Measurements from ENCODE around the gene KLK15.

Gene KLK15

GRCh38 chr19:50854636-50855410, 21.4 kb upstream of the KLK15 start, which contains the start of gene KLK3:
KLK3 (plus strand) TSS chr19:50854915; CDS start chr19:50854956, 41 bp downstream.
- no peaks in the 10 kb centered on the region for H3K79me2 ChIP-seq (ENCODE audit: control insufficient read depth, insufficient read depth, low read length, poor library complexity)
- no peak within 1 kb of the TSS for H3K4me2 ChIP-seq (ENCODE audit: low read length)
- H3K27me3 ChIP-seq (ENCODE audit: insufficient read depth, low read length), result no peaks in the 10 kb centered on the region
- no peak within 1 kb of the TSS for H4K91ac ChIP-seq (ENCODE audit: low read depth, low read length)
- no peak within 1 kb of the TSS for H2AFZ ChIP-seq (ENCODE audit: insufficient read depth, low read length, poor library complexity)
- H3K27ac ChIP-seq (ENCODE audit: low read depth, low read length), result no peak within 1 kb of the TSS
- no peaks in the 10 kb centered on the region for H3K79me1 ChIP-seq (ENCODE audit: low read length)
- no peak within 1 kb of the TSS for H2AK5ac ChIP-seq (ENCODE audit: low read length)
- H2BK5ac ChIP-seq (ENCODE audit: low read depth, low read length, poor library complexity), result no peak within 1 kb of the TSS
- no peaks in the 10 kb centered on the region for H3K36me3 ChIP-seq (ENCODE audit: control insufficient read depth in 1 of 2, insufficient read depth in 2 of 2, low read length in 2 of 2)
- no peak for DNase-seq
- no peaks in the 10 kb centered on the region for H3K4me1 ChIP-seq (ENCODE audit: control insufficient read depth in 1 of 2, insufficient read depth in 2 of 2, low read length in 2 of 2)
- H3K9me3 ChIP-seq (ENCODE audit: insufficient read depth, low read depth, low read length), result peaks cover 3% of the 10 kb centered on the region
- H4K12ac ChIP-seq (ENCODE audit: low read depth, low read length), result no peak within 1 kb of the TSS
- no peak within 1 kb of the TSS for H2BK120ac ChIP-seq (ENCODE audit: insufficient read depth, low read length, poor library complexity)
- no peak within 1 kb of the TSS for H3K14ac ChIP-seq (ENCODE audit: low read length)
- no peak within 1 kb of the TSS for H3K18ac ChIP-seq (ENCODE audit: low read length)
- H3K4me3 ChIP-seq (ENCODE audit: low read depth, low read length), result no peak within 1 kb of the TSS
- no peak within 1 kb of the TSS for H3K4ac ChIP-seq (ENCODE audit: low read depth, low read length)
- H3K9ac ChIP-seq (ENCODE audit: low read length), result no peak within 1 kb of the TSS
- H2BK12ac ChIP-seq (ENCODE audit: low read length), result no peak within 1 kb of the TSS
- no peak within 1 kb of the TSS for H4K8ac ChIP-seq (ENCODE audit: low read depth, low read length)
- no peak within 1 kb of the TSS for H3K23ac ChIP-seq (ENCODE audit: low read length)
- no CpG with 5 or more reads among the region's 9 CpGs for WGBS (ENCODE audit: extremely low coverage, insufficient coverage, insufficient read length)

- no peak overlapping the region for H4K12ac ChIP-seq (ENCODE audit: low read depth, low read length)
- no peaks in the 10 kb centered on the region for H3K27me3 ChIP-seq (ENCODE audit: insufficient read depth, low read length)
- no peak overlapping the region for H4K8ac ChIP-seq (ENCODE audit: low read depth, low read length)
- no peak overlapping the region for H3K23ac ChIP-seq (ENCODE audit: low read length)
- no peaks in the 10 kb centered on the region for H3K4me1 ChIP-seq (ENCODE audit: control insufficient read depth in 1 of 2, insufficient read depth in 2 of 2, low read length in 2 of 2)
- WGBS (ENCODE audit: extremely low coverage, insufficient coverage, insufficient read length), result no CpG with 5 or more reads among the region's 4 CpGs
- no peak overlapping the region for H2BK12ac ChIP-seq (ENCODE audit: low read length)
- no peak overlapping the region for H2BK5ac ChIP-seq (ENCODE audit: low read depth, low read length, poor library complexity)
- no peak overlapping the region for H3K4me2 ChIP-seq (ENCODE audit: low read length)
- H3K9ac ChIP-seq (ENCODE audit: low read length), result no peak overlapping the region
- H3K79me1 ChIP-seq (ENCODE audit: low read length), result no peaks in the 10 kb centered on the region
- no peak overlapping the region for H3K4me3 ChIP-seq (ENCODE audit: low read depth, low read length)
- no peak overlapping the region for H2BK120ac ChIP-seq (ENCODE audit: insufficient read depth, low read length, poor library complexity)
- no peaks in the 10 kb centered on the region for H3K36me3 ChIP-seq (ENCODE audit: control insufficient read depth in 1 of 2, insufficient read depth in 2 of 2, low read length in 2 of 2)
- no peak overlapping the region for H3K14ac ChIP-seq (ENCODE audit: low read length)
- H3K9me3 ChIP-seq (ENCODE audit: insufficient read depth, low read depth, low read length), result peaks cover 1% of the 10 kb centered on the region
- no peak overlapping the region for H2AFZ ChIP-seq (ENCODE audit: insufficient read depth, low read length, poor library complexity)
- no peak overlapping the region for H3K18ac ChIP-seq (ENCODE audit: low read length)
- H3K4ac ChIP-seq (ENCODE audit: low read depth, low read length), result no peak overlapping the region
- no peak overlapping the region for H3K27ac ChIP-seq (ENCODE audit: low read depth, low read length)
- H2AK5ac ChIP-seq (ENCODE audit: low read length), result no peak overlapping the region
- no peak overlapping the region for H4K91ac ChIP-seq (ENCODE audit: low read depth, low read length)
- no peaks in the 10 kb centered on the region for H3K79me2 ChIP-seq (ENCODE audit: control insufficient read depth, insufficient read depth, low read length, poor library complexity)
- no peak for DNase-seq
Measured at GRCh38 chr19:50851620-50852019, 18.2 kb upstream of the KLK15 start.

GRCh38 chr19:50850738-50851137, 17.4 kb upstream of the KLK15 start:
- H2BK5ac ChIP-seq (ENCODE audit: low read depth, low read length, poor library complexity), result no peak overlapping the region
- no peak overlapping the region for H4K91ac ChIP-seq (ENCODE audit: low read depth, low read length)
- no peaks in the 10 kb centered on the region for H3K36me3 ChIP-seq (ENCODE audit: control insufficient read depth in 1 of 2, insufficient read depth in 2 of 2, low read length in 2 of 2)
- H2BK12ac ChIP-seq (ENCODE audit: low read length), result no peak overlapping the region
- H4K8ac ChIP-seq (ENCODE audit: low read depth, low read length), result no peak overlapping the region
- no peak overlapping the region for H3K4ac ChIP-seq (ENCODE audit: low read depth, low read length)
- no peak overlapping the region for H3K27ac ChIP-seq (ENCODE audit: low read depth, low read length)
- H3K9me3 ChIP-seq (ENCODE audit: insufficient read depth, low read depth, low read length), result peaks cover 1% of the 10 kb centered on the region
- H3K4me3 ChIP-seq (ENCODE audit: low read depth, low read length), result no peak overlapping the region
- H4K12ac ChIP-seq (ENCODE audit: low read depth, low read length), result no peak overlapping the region
- no peak overlapping the region for H2BK120ac ChIP-seq (ENCODE audit: insufficient read depth, low read length, poor library complexity)
- no peaks in the 10 kb centered on the region for H3K79me1 ChIP-seq (ENCODE audit: low read length)
- H3K27me3 ChIP-seq (ENCODE audit: insufficient read depth, low read length), result no peaks in the 10 kb centered on the region
- H3K4me1 ChIP-seq (ENCODE audit: control insufficient read depth in 1 of 2, insufficient read depth in 2 of 2, low read length in 2 of 2), result no peaks in the 10 kb centered on the region
- H3K18ac ChIP-seq (ENCODE audit: low read length), result no peak overlapping the region
- H3K4me2 ChIP-seq (ENCODE audit: low read length), result no peak overlapping the region
- H2AK5ac ChIP-seq (ENCODE audit: low read length), result no peak overlapping the region
- H2AFZ ChIP-seq (ENCODE audit: insufficient read depth, low read length, poor library complexity), result no peak overlapping the region
- H3K9ac ChIP-seq (ENCODE audit: low read length), result no peak overlapping the region
- H3K79me2 ChIP-seq (ENCODE audit: control insufficient read depth, insufficient read depth, low read length, poor library complexity), result no peaks in the 10 kb centered on the region
- DNase-seq, result no peak
- no peak overlapping the region for H3K14ac ChIP-seq (ENCODE audit: low read length)
- no CpG with 5 or more reads among the region's 3 CpGs for WGBS (ENCODE audit: extremely low coverage, insufficient coverage, insufficient read length)
- H3K23ac ChIP-seq (ENCODE audit: low read length), result no peak overlapping the region

- Histone ChIP-seq H3K79me1 (ENCODE audit: low read length) (no peaks in the 10 kb centered on the region), H3K4me3 (ENCODE audit: low read depth, low read length) (no peak overlapping the region), H2BK5ac (ENCODE audit: low read depth, low read length, poor library complexity) (no peak overlapping the region), H3K18ac (ENCODE audit: low read length) (no peak overlapping the region), H2BK12ac (ENCODE audit: low read length) (no peak overlapping the region), H3K9ac (ENCODE audit: low read length) (no peak overlapping the region), H3K27me3 (ENCODE audit: insufficient read depth, low read length) (no peaks in the 10 kb centered on the region), H4K91ac (ENCODE audit: low read depth, low read length) (no peak overlapping the region), H3K4me1 (ENCODE audit: control insufficient read depth in 1 of 2, insufficient read depth in 2 of 2, low read length in 2 of 2) (no peaks in the 10 kb centered on the region), H4K12ac (ENCODE audit: low read depth, low read length) (no peak overlapping the region), H3K4me2 (ENCODE audit: low read length) (no peak overlapping the region), H3K79me2 (ENCODE audit: control insufficient read depth, insufficient read depth, low read length, poor library complexity) (no peaks in the 10 kb centered on the region), H3K36me3 (ENCODE audit: control insufficient read depth in 1 of 2, insufficient read depth in 2 of 2, low read length in 2 of 2) (no peaks in the 10 kb centered on the region), H3K14ac (ENCODE audit: low read length) (no peak overlapping the region), H4K8ac (ENCODE audit: low read depth, low read length) (no peak overlapping the region), H3K4ac (ENCODE audit: low read depth, low read length) (no peak overlapping the region), H2BK120ac (ENCODE audit: insufficient read depth, low read length, poor library complexity) (no peak overlapping the region), H3K23ac (ENCODE audit: low read length) (no peak overlapping the region), H2AFZ (ENCODE audit: insufficient read depth, low read length, poor library complexity) (no peak overlapping the region), H2AK5ac (ENCODE audit: low read length) (no peak overlapping the region), H3K9me3 (ENCODE audit: insufficient read depth, low read depth, low read length) (peaks cover 7% of the 10 kb centered on the region), H3K27ac (ENCODE audit: low read depth, low read length) (no peak overlapping the region)
- no CpG with 5 or more reads among the region's 8 CpGs for WGBS (ENCODE audit: extremely low coverage, insufficient coverage, insufficient read length)
- DNase-seq, result no peak
Measured at GRCh38 chr19:50844296-50844935, 11.0 kb upstream of the KLK15 start.

Measured in trophoblast cell (in vitro differentiated cells and primary cell).